Measurements from ENCODE around the gene ABHD17A. TPM values are rescaled to one million over a fixed set of nuclear protein-coding genes. Genes with fewer than 3 reads are reported as not detected.

ABHD17A gene
- total RNA-seq, 1 donor from 2014 or later, result 60.4 TPM

- Mint-ChIP-seq H3K4me3 (no peak overlapping the region), H3K4me1 (ENCODE audit: unreplicated experiment) (peaks cover under 1% of the 10 kb centered on the region), H3K9me3 (no peaks in the 10 kb centered on the region), H3K27ac (no peak overlapping the region), H3K36me3 (no peaks in the 10 kb centered on the region), H3K27me3 (peaks cover 7% of the 10 kb centered on the region)
- no peak for TF ChIP-seq CTCF (conservative IDR thresholded peaks at IDR 0.05)
- DNase-seq (ENCODE audit: extremely low spot score, unreplicated experiment), result no peak
Observed at GRCh38 chr19:1866693-1867348, 18.5 kb downstream of the ABHD17A start.

GRCh38 chr19:1865172-1866010 is 19.9 kb downstream of the ABHD17A start:
- H3K36me3 Mint-ChIP-seq, result no peaks in the 10 kb centered on the region
- H3K4me3 Mint-ChIP-seq, result peak overlapping the region; percentile 79
- peaks cover 15% of the 10 kb centered on the region for H3K27me3 Mint-ChIP-seq
- no peaks in the 10 kb centered on the region for H3K9me3 Mint-ChIP-seq
- TF ChIP-seq CTCF (conservative IDR thresholded peaks at IDR 0.05), result no peak
- no peak overlapping the region for H3K27ac Mint-ChIP-seq
- peaks cover 7% of the 10 kb centered on the region for H3K4me1 Mint-ChIP-seq (ENCODE audit: unreplicated experiment)
- DNase-seq (ENCODE audit: extremely low spot score, unreplicated experiment), result no peak

- H3K9me3 Mint-ChIP-seq, result no peaks in the 10 kb centered on the region
- peak overlapping the region; percentile 79 for H3K4me3 Mint-ChIP-seq
- H3K27ac Mint-ChIP-seq, result no peak overlapping the region
- peaks cover 15% of the 10 kb centered on the region for H3K27me3 Mint-ChIP-seq
- no peak for DNase-seq (ENCODE audit: extremely low spot score, unreplicated experiment)
- peaks cover 7% of the 10 kb centered on the region for H3K4me1 Mint-ChIP-seq (ENCODE audit: unreplicated experiment)
- TF ChIP-seq CTCF (conservative IDR thresholded peaks at IDR 0.05), result peak; percentile 88
- H3K36me3 Mint-ChIP-seq, result no peaks in the 10 kb centered on the region
Observed at GRCh38 chr19:1864480-1865171, 20.7 kb downstream of the ABHD17A start.

- Mint-ChIP-seq H3K4me1 (ENCODE audit: unreplicated experiment) (peaks cover 12% of the 10 kb centered on the region), H3K27me3 (peaks cover 15% of the 10 kb centered on the region), H3K4me3 (peak overlapping the region; percentile 79), H3K27ac (no peak overlapping the region), H3K36me3 (no peaks in the 10 kb centered on the region), H3K9me3 (no peaks in the 10 kb centered on the region)
- no peak for TF ChIP-seq CTCF (conservative IDR thresholded peaks at IDR 0.05)
- DNase-seq (ENCODE audit: extremely low spot score, unreplicated experiment), result peak; percentile 96
Observed at GRCh38 chr19:1863638-1864479, 21.4 kb downstream of the ABHD17A start.

GRCh38 chr19:1863328-1863637 is 22.0 kb downstream of the ABHD17A start, which contains the start of gene KLF16:
TSS of gene KLF16 (minus strand) at chr19:1863579. CDS start at chr19:1863497, 82 bp downstream.
- Mint-ChIP-seq H3K36me3 (no peaks in the 10 kb centered on the region), H3K9me3 (no peaks in the 10 kb centered on the region), H3K4me1 (ENCODE audit: unreplicated experiment) (peaks cover 12% of the 10 kb centered on the region), H3K27me3 (peaks cover 15% of the 10 kb centered on the region), H3K4me3 (peak within 1 kb of the TSS; percentile 91), H3K27ac (peak within 1 kb of the TSS; percentile 89)
- no peak for DNase-seq (ENCODE audit: extremely low spot score, unreplicated experiment)
- no peak for TF ChIP-seq CTCF (conservative IDR thresholded peaks at IDR 0.05)

Measured in type B pancreatic cell (in vitro differentiated cells).